K562 (cell line): ENCODE measurements around the gene CEMIP2. TPM values are rescaled to one million over a fixed set of nuclear protein-coding genes. Genes with fewer than 3 reads are reported as not detected.
A peak's percentile ranks its signal among the peaks of the same experiment; 100 is the strongest.

Experiments
- ARID1B ChIP-seq: fragments of 450-650 bp; IDR thresholded peaks from 2 replicates; pipeline ENCODE4 v1.6.1; 2016; ENCODE audit warnings: antibody characterized with exemption, mild to moderate bottlenecking, inconsistent platforms
- ATF1 ChIP-seq, 2 experiments: fragments of 450-650 bp in 1 of 2; IDR thresholded peaks; 2 replicates each; pipeline ENCODE4 v1.6.1; 2016; ENCODE audit warnings: missing compliant biosample characterization in 1 of 2, missing genetic modification characterization in 1 of 2
- ATF6 ChIP-seq: sonication (generic); formaldehyde crosslinking; IDR thresholded peaks from 2 replicates; pipeline ENCODE4 v1.4.0; 2020; ENCODE audit warnings: mild to moderate bottlenecking, missing genetic modification reagents
- CBFA2T3 ChIP-seq: fragments of 450-650 bp; IDR thresholded peaks from 2 replicates; pipeline ENCODE4 v1.6.1; 2017
- E2F1 ChIP-seq: sonication (generic); formaldehyde crosslinking; IDR thresholded peaks from 2 replicates; pipeline ENCODE4 v1.8.1; 2023; ENCODE audit warnings: mild to moderate bottlenecking, missing genetic modification reagents, moderate library complexity
- EP300 ChIP-seq: IDR thresholded peaks from 2 replicates; pipeline ENCODE4 v1.6.1; 2012; ENCODE audit warnings: low read length, improper control_type of control experiment
- FUS ChIP-seq: fragments of 200-400 bp; formaldehyde crosslinking; optimal IDR thresholded peaks from 2 replicates; pipeline ENCODE3; 2017; ENCODE audit warnings: low read depth, low read length
- HDAC8 ChIP-seq: fragments of 450-650 bp; IDR thresholded peaks from 2 replicates; pipeline ENCODE4 v1.6.1; 2016; ENCODE audit warnings: mild to moderate bottlenecking, missing genetic modification characterization, moderate library complexity, missing compliant biosample characterization
- HMGXB4 ChIP-seq: sonication (generic); formaldehyde crosslinking; IDR thresholded peaks from 2 replicates; pipeline ENCODE4 v1.8.1; 2023; ENCODE audit warnings: mild to moderate bottlenecking, missing genetic modification reagents
- KAT7 ChIP-seq: sonication (generic); formaldehyde crosslinking; IDR thresholded peaks from 2 replicates; pipeline ENCODE4 v1.8.0; 2022; ENCODE audit warnings: missing genetic modification reagents, mild to moderate bottlenecking, borderline replicate concordance
- KDM2B ChIP-seq: fragments of 250-450 bp; sonication (Bioruptor Pico); IDR thresholded peaks from 2 replicates; pipeline ENCODE4 v1.8.0; 2021; ENCODE audit warnings: mild to moderate bottlenecking, moderate library complexity
- NCOA1 ChIP-seq: fragments of 450-650 bp; IDR thresholded peaks from 2 replicates; pipeline ENCODE4 v1.6.1; 2016; ENCODE audit warnings: low read depth
- NEUROD1 ChIP-seq: fragments of 150-350 bp; IDR thresholded peaks from 2 replicates; pipeline ENCODE4 v1.6.1; 2014; ENCODE audit warnings: borderline replicate concordance, low read length, low read depth; ENCODE audit not compliant: partially characterized antibody
- NR3C1 ChIP-seq: sonication (generic); formaldehyde crosslinking; IDR thresholded peaks from 2 replicates; pipeline ENCODE4 v1.8.1; 2022; ENCODE audit warnings: missing genetic modification reagents
- RBBP5 ChIP-seq: fragments of 200-600 bp; sonication (generic); IDR thresholded peaks from 2 replicates; pipeline ENCODE4 v1.6.1; 2012; ENCODE audit warnings: borderline replicate concordance, mild to moderate bottlenecking, low read length, control low read depth, inconsistent platforms; ENCODE audit not compliant: insufficient read depth, poor library complexity, severe bottlenecking
- RCOR1 ChIP-seq, 2 experiments: IDR thresholded peaks; 2 replicates each; pipeline ENCODE4 v1.6.1; 2012; ENCODE audit warnings: low read depth in 2 of 2, low read length in 2 of 2, borderline replicate concordance in 1 of 2, improper control_type of control experiment in 1 of 2
- SPI1 ChIP-seq: IDR thresholded peaks from 2 replicates; pipeline ENCODE4 v1.6.1; 2011; ENCODE audit warnings: low read depth, low read length, control low read depth, borderline replicate concordance
- STAT5A ChIP-seq: IDR thresholded peaks from 2 replicates; pipeline ENCODE4 v1.6.1; 2012; ENCODE audit warnings: low read length, inconsistent platforms, borderline replicate concordance
- TRIM28 ChIP-seq: fragments of 450-650 bp; IDR thresholded peaks from 2 replicates; pipeline ENCODE4 v1.6.1; 2017
- ZNF398 ChIP-seq: fragments of 250-450 bp; sonication (Bioruptor Pico); IDR thresholded peaks from 2 replicates; pipeline ENCODE4 v1.8.0; 2021; ENCODE audit warnings: moderate library complexity, mild to moderate bottlenecking, inconsistent platforms
- ZNF766 ChIP-seq: fragments of 200-800 bp; sonication (Bioruptor generic); conservative IDR thresholded peaks from 2 replicates; pipeline ENCODE4 v1.6.1; 2016; ENCODE audit warnings: missing genetic modification characterization, missing compliant biosample characterization
- polyA plus RNA-seq, 8 experiments: library from polyadenylated mRNA; depleted of rRNA in 4 of 8; stranded (reverse) in 5 of 8; unstranded in 3 of 8; fragments of >200 nt; fragmentation: Nextera tagmentation in 2 of 8; fragmentation: Illumina TruSeq in 1 of 8; extraction: Ambion mirVana in 2 of 8; extraction: Trizol in 1 of 8; gene quantifications; 2 replicates each; pipeline versions ENCODE4 v1.2.1 to v1.2.3, GENCODE V29; 2011 to 2014; ENCODE audit warnings: inconsistent platforms in 1 of 8, missing spikeins in 1 of 8
- total RNA-seq, 7 experiments: library from RNA; depleted of rRNA in 6 of 7; stranded (reverse); fragments of >200 nt in 6 of 7; fragmentation: Illumina TruSeq in 2 of 7; extraction: Trizol in 2 of 7; gene quantifications; 2 replicates each; pipeline versions ENCODE4 v1.2.1 to v1.2.3, GENCODE V29; 2011 to 2021; ENCODE audit warnings: low replicate concordance in 1 of 7

Gene CEMIP2
- total and polyA plus RNA-seq, 9 of the 15 experiments (the other 6 are each of a cell fraction or from before 2014, with no cell fraction given) = 5.4 to 29.9 (median 14.2) TPM

DNA sequence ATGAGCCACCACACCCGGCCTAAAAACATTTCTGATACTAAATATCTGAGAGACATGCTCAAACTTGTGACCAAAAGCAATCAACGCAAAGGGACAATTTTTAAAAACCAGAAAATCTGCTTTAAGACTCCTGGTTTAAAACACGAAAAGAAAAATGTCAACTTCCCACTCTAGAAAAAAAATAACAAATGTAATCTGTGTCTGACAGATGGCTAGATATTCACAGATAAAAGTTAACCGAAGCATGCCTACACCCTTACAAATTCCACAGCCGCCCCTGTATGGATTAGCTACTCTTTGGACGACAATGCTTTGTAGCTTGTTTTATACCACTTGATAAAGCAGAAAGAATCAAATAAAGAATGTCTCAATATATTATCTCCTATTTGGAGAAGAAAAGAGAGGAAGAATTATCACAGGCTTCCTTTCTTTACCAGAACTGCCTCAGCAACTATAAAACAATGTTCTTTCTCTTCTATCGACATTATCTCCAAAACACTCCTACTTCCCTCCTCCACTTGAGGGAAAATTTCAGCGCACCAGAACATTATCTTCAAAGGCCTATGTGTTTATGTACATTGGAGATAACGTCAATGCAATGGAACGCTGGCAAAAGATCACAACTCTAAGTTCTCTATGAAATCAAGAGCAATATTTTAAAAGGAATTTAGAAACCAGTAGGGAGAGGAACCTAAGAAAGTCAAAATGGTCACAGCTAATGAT is 26.2 kb downstream of the CEMIP2 start (continued):
- peak; percentile 62; the same call in 1 of the 2 replicates for TF ChIP-seq NCOA1
- TF ChIP-seq FUS = no peak
- TF ChIP-seq ZNF398 (CRISPR knock-in tag) = no peak
- TF ChIP-seq RBBP5 = no peak
- TF ChIP-seq HDAC8 = no peak
- peak; percentile 97 for TF ChIP-seq ARID1B
- TF ChIP-seq STAT5A = peak; percentile 86
- TF ChIP-seq NEUROD1 = peak; percentile 47
- no peak for TF ChIP-seq ATF1 (CRISPR knock-in tag; IDR thresholded peaks at IDR 0.05)
- TF ChIP-seq ATF1 (tag; IDR thresholded peaks at IDR 0.05) = 0 out of 2 replicates have a peak, but pooled peaks have one; percentile 8
- TF ChIP-seq ATF6 (CRISPR knock-in tag) = no peak
- peak; percentile 96 for TF ChIP-seq CBFA2T3
- no peak for TF ChIP-seq HMGXB4
- no peak for TF ChIP-seq NR3C1
- TF ChIP-seq ZNF766 = peak; percentile 71; the same call in 1 of the 2 replicates
- peak; percentile 91 for TF ChIP-seq EP300
- peak in 1 of 2 experiments; percentile 83; a peak in 2 of 4 replicates for TF ChIP-seq RCOR1 (IDR thresholded peaks at IDR 0.05; ENCODE audit: borderline replicate concordance in 1 of 2, low read depth in 2 of 2, low read length in 2 of 2)
- no peak for TF ChIP-seq E2F1 (CRISPR knock-in tag)
- peak; percentile 65; the same call in 1 of the 2 replicates for TF ChIP-seq SPI1
- TF ChIP-seq KAT7 (CRISPR knock-in tag) = no peak
- 0 out of 2 replicates have a peak, but pooled peaks have one; percentile 18 for TF ChIP-seq TRIM28
- no peak for TF ChIP-seq KDM2B (CRISPR knock-in tag)
